ENCODE results near the gene BRD9. TPM values are rescaled to one million over a fixed set of nuclear protein-coding genes. Genes with fewer than 3 reads are reported as not detected.

The BRD9 gene
- total RNA-seq, 1 experiment from 2014 or later, result 55.6 TPM

GRCh38 chr5:849651-850301 lies 42.8 kb downstream of the BRD9 start:
- Mint-ChIP-seq H3K36me3 (peaks cover 2% of the 10 kb centered on the region; the same call in 1 of the 2 replicates), H3K27ac (no peak overlapping the region), H3K27me3 (ENCODE audit: low read depth) (no peaks in the 10 kb centered on the region; the same call in 1 of the 2 replicates), H3K4me3 (no peak overlapping the region), H3K9me3 (no peaks in the 10 kb centered on the region), H3K4me1 (no peaks in the 10 kb centered on the region)
- DNase-seq (ENCODE audit: low spot score) (peak; percentile 9), ATAC-seq (no peak; the same call in 1 of the 2 replicates)
- ChIA-PET CTCF (no interaction called here), POLR2A (no interaction called here)
- TF ChIP-seq, protein P1, sequence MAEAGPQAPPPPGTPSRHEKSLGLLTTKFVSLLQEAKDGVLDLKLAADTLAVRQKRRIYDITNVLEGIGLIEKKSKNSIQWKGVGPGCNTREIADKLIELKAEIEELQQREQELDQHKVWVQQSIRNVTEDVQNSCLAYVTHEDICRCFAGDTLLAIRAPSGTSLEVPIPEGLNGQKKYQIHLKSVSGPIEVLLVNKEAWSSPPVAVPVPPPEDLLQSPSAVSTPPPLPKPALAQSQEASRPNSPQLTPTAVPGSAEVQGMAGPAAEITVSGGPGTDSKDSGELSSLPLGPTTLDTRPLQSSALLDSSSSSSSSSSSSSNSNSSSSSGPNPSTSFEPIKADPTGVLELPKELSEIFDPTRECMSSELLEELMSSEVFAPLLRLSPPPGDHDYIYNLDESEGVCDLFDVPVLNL (CRISPR knock-in tag; IDR thresholded peaks at IDR 0.05; ENCODE audit: borderline replicate concordance, low read depth), result no peak
- TF ChIP-seq TEAD4 (CRISPR knock-in tag; IDR thresholded peaks at IDR 0.05) (no peak), IRF2 (CRISPR knock-in tag; IDR thresholded peaks at IDR 0.05; ENCODE audit: borderline replicate concordance, low read depth) (no peak), AR (CRISPR knock-in tag; IDR thresholded peaks at IDR 0.05) (no peak)
- TF ChIP-seq, protein P2, sequence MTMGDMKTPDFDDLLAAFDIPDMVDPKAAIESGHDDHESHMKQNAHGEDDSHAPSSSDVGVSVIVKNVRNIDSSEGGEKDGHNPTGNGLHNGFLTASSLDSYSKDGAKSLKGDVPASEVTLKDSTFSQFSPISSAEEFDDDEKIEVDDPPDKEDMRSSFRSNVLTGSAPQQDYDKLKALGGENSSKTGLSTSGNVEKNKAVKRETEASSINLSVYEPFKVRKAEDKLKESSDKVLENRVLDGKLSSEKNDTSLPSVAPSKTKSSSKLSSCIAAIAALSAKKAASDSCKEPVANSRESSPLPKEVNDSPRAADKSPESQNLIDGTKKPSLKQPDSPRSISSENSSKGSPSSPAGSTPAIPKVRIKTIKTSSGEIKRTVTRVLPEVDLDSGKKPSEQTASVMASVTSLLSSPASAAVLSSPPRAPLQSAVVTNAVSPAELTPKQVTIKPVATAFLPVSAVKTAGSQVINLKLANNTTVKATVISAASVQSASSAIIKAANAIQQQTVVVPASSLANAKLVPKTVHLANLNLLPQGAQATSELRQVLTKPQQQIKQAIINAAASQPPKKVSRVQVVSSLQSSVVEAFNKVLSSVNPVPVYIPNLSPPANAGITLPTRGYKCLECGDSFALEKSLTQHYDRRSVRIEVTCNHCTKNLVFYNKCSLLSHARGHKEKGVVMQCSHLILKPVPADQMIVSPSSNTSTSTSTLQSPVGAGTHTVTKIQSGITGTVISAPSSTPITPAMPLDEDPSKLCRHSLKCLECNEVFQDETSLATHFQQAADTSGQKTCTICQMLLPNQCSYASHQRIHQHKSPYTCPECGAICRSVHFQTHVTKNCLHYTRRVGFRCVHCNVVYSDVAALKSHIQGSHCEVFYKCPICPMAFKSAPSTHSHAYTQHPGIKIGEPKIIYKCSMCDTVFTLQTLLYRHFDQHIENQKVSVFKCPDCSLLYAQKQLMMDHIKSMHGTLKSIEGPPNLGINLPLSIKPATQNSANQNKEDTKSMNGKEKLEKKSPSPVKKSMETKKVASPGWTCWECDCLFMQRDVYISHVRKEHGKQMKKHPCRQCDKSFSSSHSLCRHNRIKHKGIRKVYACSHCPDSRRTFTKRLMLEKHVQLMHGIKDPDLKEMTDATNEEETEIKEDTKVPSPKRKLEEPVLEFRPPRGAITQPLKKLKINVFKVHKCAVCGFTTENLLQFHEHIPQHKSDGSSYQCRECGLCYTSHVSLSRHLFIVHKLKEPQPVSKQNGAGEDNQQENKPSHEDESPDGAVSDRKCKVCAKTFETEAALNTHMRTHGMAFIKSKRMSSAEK (CRISPR knock-in tag; IDR thresholded peaks at IDR 0.05; ENCODE audit: borderline replicate concordance), result no peak

DNA sequence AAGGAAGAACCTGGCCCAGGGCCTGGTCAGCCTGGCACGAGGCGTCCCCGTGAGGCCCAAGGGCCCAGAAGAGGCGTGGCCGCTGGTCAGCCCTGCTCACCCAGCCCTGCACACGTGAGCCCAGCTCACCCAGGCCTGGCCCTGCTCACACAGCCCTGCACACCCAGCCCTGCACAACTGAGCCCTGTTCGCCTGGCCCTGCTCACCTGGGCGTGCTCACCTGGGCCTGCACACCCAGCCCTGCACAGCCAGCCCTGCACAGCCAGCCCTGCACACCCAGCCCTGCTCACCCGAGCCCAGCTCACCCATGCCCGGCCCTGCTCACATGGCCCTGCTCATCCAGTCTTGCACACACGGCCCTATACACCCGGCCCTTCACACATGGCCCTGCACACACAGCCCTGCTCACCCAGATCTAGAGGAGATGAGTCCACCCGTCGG lies 43.9 kb downstream of the BRD9 start:
- DNase-seq (ENCODE audit: low spot score) (peak; percentile 3), ATAC-seq (no peak)
- no peaks in the 10 kb centered on the region for H3K9me3 Mint-ChIP-seq
- H3K4me3 Mint-ChIP-seq, result no peak overlapping the region
- peaks cover 2% of the 10 kb centered on the region; the same call in 1 of the 2 replicates for H3K36me3 Mint-ChIP-seq
- H3K27ac Mint-ChIP-seq, result no peak overlapping the region
- POLR2A ChIA-PET, result no interaction called here
- H3K4me1 Mint-ChIP-seq, result no peaks in the 10 kb centered on the region
- no peaks in the 10 kb centered on the region for H3K27me3 Mint-ChIP-seq (ENCODE audit: low read depth)
- CTCF ChIA-PET, result no interaction called here
- TF ChIP-seq ZNF425 (CRISPR knock-in tag; conservative IDR thresholded peaks at IDR 0.05) (no peak), KAT7 (CRISPR knock-in tag; IDR thresholded peaks at IDR 0.05; ENCODE audit: borderline replicate concordance) (no peak), ZNF671 (CRISPR knock-in tag; IDR thresholded peaks at IDR 0.05) (no peak), FOXP4 (CRISPR knock-in tag; IDR thresholded peaks at IDR 0.05) (no peak), FOXP1 (CRISPR knock-in tag; IDR thresholded peaks at IDR 0.05; ENCODE audit: borderline replicate concordance) (no peak), PRDM15 (CRISPR knock-in tag; IDR thresholded peaks at IDR 0.05) (no peak), TCF7 (CRISPR knock-in tag; IDR thresholded peaks at IDR 0.05; ENCODE audit: low read depth) (no peak), CBFB (CRISPR knock-in tag; IDR thresholded peaks at IDR 0.05; ENCODE audit: low read depth) (no peak), SP1 (CRISPR knock-in tag; conservative IDR thresholded peaks at IDR 0.05) (no peak)

All from WTC11 (cell line).